H1 (cell line): ENCODE measurements around the gene STXBP2. TPM values are rescaled to one million over a fixed set of nuclear protein-coding genes. Genes with fewer than 3 reads are reported as not detected.

ENCODE experiments used
- ASH2L ChIP-seq: fragments of 200-600, 300-600 bp; sonication (generic); IDR thresholded peaks from one replicate; pipeline ENCODE4 v1.7.1; 2017; ENCODE audit warnings: low read length
- ATF3 ChIP-seq: IDR thresholded peaks from 2 replicates; pipeline ENCODE4 v1.6.1; 2011; ENCODE audit warnings: low read depth, mild to moderate bottlenecking, low read length; ENCODE audit not compliant: insufficient read depth
- CBX8 ChIP-seq: fragments of 300-800, 300-1000 bp; sonication (generic); IDR thresholded peaks from 2 replicates; pipeline ENCODE4 v1.7.1; 2016; ENCODE audit warnings: low read depth, low read length, borderline replicate concordance
- GTF2F1 ChIP-seq: IDR thresholded peaks from 2 replicates; pipeline ENCODE4 v1.6.1; 2012; ENCODE audit warnings: low read depth, low read length, improper control_type of control experiment, borderline replicate concordance
- JUND ChIP-seq: IDR thresholded peaks from 2 replicates; pipeline ENCODE4 v1.6.1; 2011; ENCODE audit warnings: mild to moderate bottlenecking, improper control_type of control experiment, low read length
- PHF8 ChIP-seq: fragments of 200-600 bp; sonication (generic); conservative IDR thresholded peaks from 2 replicates; pipeline ENCODE4 v1.7.1; 2012; ENCODE audit warnings: low read depth, mild to moderate bottlenecking, inconsistent platforms, low read length, moderate library complexity
- RFX5 ChIP-seq: IDR thresholded peaks from 2 replicates; pipeline ENCODE4 v1.6.1; 2011; ENCODE audit warnings: low read depth, low read length, improper control_type of control experiment, borderline replicate concordance
- RNF2 ChIP-seq: fragments of 200-900, 300-1000 bp; sonication (generic); IDR thresholded peaks from 2 replicates; pipeline ENCODE4 v1.7.1; 2016; ENCODE audit warnings: borderline replicate concordance, low read depth, mild to moderate bottlenecking, antibody characterized with exemption, low read length; ENCODE audit not compliant: poor library complexity, severe bottlenecking; ENCODE audit errors: missing control alignments
- SP2 ChIP-seq: IDR thresholded peaks from 2 replicates; pipeline ENCODE4 v1.6.1; 2012; ENCODE audit warnings: mild to moderate bottlenecking, low read length, inconsistent platforms
- USF2 ChIP-seq: IDR thresholded peaks from 2 replicates; pipeline ENCODE4 v1.6.1; 2011; ENCODE audit warnings: low read length, improper control_type of control experiment
- polyA plus RNA-seq, 7 experiments: library from polyadenylated mRNA; depleted of rRNA in 3 of 7; stranded (reverse) in 5 of 7; unstranded in 2 of 7; fragments of >200 nt in 5 of 7; fragments of 200-250 nt in 2 of 7; gene quantifications; 1 replicate in 5 of 7; 2 replicates in 1 of 7; 4 replicates in 1 of 7; pipeline versions ENCODE4 v1.2.1 to v1.2.3, GENCODE V29; 2011 to 2013; ENCODE audit warnings: missing spikeins in 2 of 7, mixed read lengths in 2 of 7
- total RNA-seq: library from RNA; stranded (reverse); fragmentation: NEBNext Ultra II Directional; extraction: Animal tissue kit (Norgen Biotek cat#: 25700); gene quantifications from 2 replicates; pipeline ENCODE4 v1.2.1, GENCODE V29; 2021

The STXBP2 gene
- total and polyA plus RNA-seq, 2 of the 8 experiments (the other 6 are each of a cell fraction or from before 2014, with no cell fraction given), result 52.9 to 53.8 TPM

GRCh38 chr19:7597689-7598088, 39.2 kb upstream of the STXBP2 start (continued):
- TF ChIP-seq ATF3 (no peak), GTF2F1 (no peak), PHF8 (no peak), USF2 (no peak), RFX5 (no peak), SP2 (no peak), ASH2L (no peak), JUND (no peak), CBX8 (no peak), RNF2 (no peak)
